Measurements from ENCODE around the gene ZEB2. TPM values are rescaled to one million over a fixed set of nuclear protein-coding genes. Genes with fewer than 3 reads are reported as not detected.

The ZEB2 gene
- total and polyA plus RNA-seq, 10 of the 15 experiments (the other 5 are each of a cell fraction or from before 2014, with no cell fraction given), result 0.14 to 3.2 (median 0.84) TPM

- TF ChIP-seq SUZ12 (IDR thresholded peaks at IDR 0.05; ENCODE audit: unreplicated experiment), result no peak
Measured at GRCh38 chr2:144521686-144522085, 1.8 kb upstream of the ZEB2 start (continued).

- WGBS (ENCODE audit: insufficient coverage, insufficient replicate concordance, low lambda C conversion rate, missing lambda C conversion rate), result 52% methylated on average over 8 of the region's 8 CpGs
- intact Hi-C loops (cut with micrococcal nuclease; ENCODE audit: unreplicated experiment) (no loop called here), in situ Hi-C loops (cut with MboI) (no loop called here)
- Histone ChIP-seq H3K9ac (ENCODE audit: control insufficient read depth, insufficient read depth, low read length) (no peak overlapping the region), H3K79me2 (ENCODE audit: control insufficient read depth, insufficient read depth, low read length) (no peaks in the 10 kb centered on the region), H4K20me1 (ENCODE audit: control insufficient read depth, insufficient read depth) (no peaks in the 10 kb centered on the region), H3K4me3 (no peak overlapping the region), H3K9me3 (replicated peaks; ENCODE audit: control insufficient read depth, insufficient read depth, low read length) (no peaks in the 10 kb centered on the region), H2AFZ (ENCODE audit: control insufficient read depth, low read depth, low read length) (no peak overlapping the region), H3K27me3 (replicated peaks in 1 of 2; ENCODE audit: control insufficient read depth in 2 of 2, insufficient read depth in 2 of 2, low read length in 1 of 2) (peaks cover 15 to 20% of the 10 kb centered on the region in 2 experiments), H3K4me1 (ENCODE audit: control insufficient read depth, insufficient read depth, low read length) (peaks cover 18% of the 10 kb centered on the region; the same call in 1 of the 2 replicates), H3K36me3 (ENCODE audit: control insufficient read depth in 2 of 2, insufficient read depth in 2 of 2, low read length in 1 of 2) (no peaks in the 10 kb centered on the region), H3K27ac (ENCODE audit: control insufficient read depth, insufficient read depth) (no peak overlapping the region), H3K4me2 (ENCODE audit: control insufficient read depth, insufficient read depth) (no peak overlapping the region)
- POLR2A ChIA-PET, result interaction anchor here (0.6 kb wide), 1 partner anchor 20 kb away, joined by 4 read pairs; no protein-coding TSS in a partner anchor
- BruUV-seq (replicated peaks), result no TSS peak
- RAD21 ChIA-PET (ENCODE audit: unreplicated experiment), result no interaction called here
- ATAC-seq (no peak), DNase-seq (ENCODE audit: low read depth, low spot score) (no peak), FAIRE-seq (no peak)
- SMC1A ChIA-PET (ENCODE audit: uncharacterized antibody, unreplicated experiment), result interaction anchor here (0.6 to 1.5 kb wide), 7 partner anchors 8 to 320 kb away, joined by 3 to 5 read pairs (median 3); no protein-coding TSS in a partner anchor
- CTCF ChIA-PET, result interaction anchor here (0.6 to 1.2 kb wide), 4 partner anchors 48 to 358 kb away, joined by 3 to 4 read pairs (median 4); no protein-coding TSS in a partner anchor
- no peak for TF ChIP-seq RUNX3 (IDR thresholded peaks at IDR 0.05; ENCODE audit: low read length)
- no peak for TF ChIP-seq SIN3A (IDR thresholded peaks at IDR 0.05; ENCODE audit: low read depth, low read length)
- TF ChIP-seq EZH2 (IDR thresholded peaks at IDR 0.05; ENCODE audit: borderline replicate concordance, control insufficient read depth, low read depth, low read length), result no peak
- no peak for TF ChIP-seq CHD1 (IDR thresholded peaks at IDR 0.05; ENCODE audit: low read depth, low read length)
- TF ChIP-seq ZNF592 (IDR thresholded peaks at IDR 0.05), result no peak
- no peak for TF ChIP-seq IKZF1 (conservative IDR thresholded peaks at IDR 0.05)
- TF ChIP-seq RFX5 (IDR thresholded peaks at IDR 0.05; ENCODE audit: low read depth, low read length), result no peak
- TF ChIP-seq SUZ12 (IDR thresholded peaks at IDR 0.05; ENCODE audit: unreplicated experiment), result no peak
- TF ChIP-seq JUNB (IDR thresholded peaks at IDR 0.05), result no peak
- TF ChIP-seq ZBTB33 (IDR thresholded peaks at IDR 0.05), result no peak
- TF ChIP-seq SKIL (IDR thresholded peaks at IDR 0.05; ENCODE audit: low read depth, poor library complexity, severe bottlenecking), result no peak
- TF ChIP-seq CBX5 (IDR thresholded peaks at IDR 0.05; ENCODE audit: low read depth), result no peak
- TF ChIP-seq STAT3 (IDR thresholded peaks at IDR 0.05; ENCODE audit: low read depth, low read length), result no peak
- TF ChIP-seq TAF1 (IDR thresholded peaks at IDR 0.05; ENCODE audit: borderline replicate concordance, low read depth, low read length), result no peak
Measured at GRCh38 chr2:144520756-144521487, 1.0 kb upstream of the ZEB2 start.

Measured in GM12878 (cell line).